ENCODE data around the gene CCL26. TPM values are rescaled to one million over a fixed set of nuclear protein-coding genes. Genes with fewer than 3 reads are reported as not detected.

The CCL26 gene
- total RNA-seq, 1 donor from 2014 or later = not detected

DNA sequence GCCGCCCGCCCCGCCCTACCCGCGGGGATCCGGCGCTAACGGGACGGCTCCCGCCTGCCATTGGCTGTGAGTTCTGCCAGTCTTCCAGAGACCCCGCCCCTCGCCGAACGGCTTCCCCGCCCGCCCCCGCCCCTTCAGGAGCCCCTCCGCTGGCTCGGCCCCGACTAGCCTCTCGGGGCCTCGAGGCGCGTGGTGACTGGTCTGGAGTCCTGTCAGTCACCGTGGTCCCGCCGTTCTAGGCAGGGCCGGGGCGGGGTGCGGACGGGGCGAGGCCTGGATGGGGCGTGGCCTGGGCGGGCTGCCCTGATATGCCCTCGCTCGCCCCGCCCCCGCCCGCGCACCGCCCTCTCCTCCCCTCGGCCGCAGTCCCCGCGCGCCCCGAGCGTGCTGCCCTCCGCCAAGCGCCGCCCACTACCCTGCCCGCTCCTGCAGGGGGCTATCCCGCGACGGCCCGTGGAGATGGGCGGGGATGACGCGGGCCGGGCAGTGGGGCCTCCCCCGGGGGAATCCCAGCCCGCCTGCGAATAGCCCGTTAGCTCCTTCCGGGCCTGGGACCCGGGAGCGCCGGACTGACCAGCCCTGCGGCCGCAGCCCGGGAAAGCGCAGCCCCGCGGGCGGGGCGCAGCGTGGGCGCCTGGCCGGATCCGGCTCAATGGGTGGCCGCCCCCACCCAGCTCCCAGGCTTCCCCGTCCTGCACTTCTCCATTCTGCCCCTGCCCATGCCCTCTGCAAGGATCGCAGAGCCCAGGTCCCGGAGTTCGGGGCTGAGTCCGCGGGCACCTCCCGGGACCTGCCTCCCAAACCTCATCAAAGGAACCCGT, 32.8 kb downstream of the CCL26 start:
- H3K27me3 Mint-ChIP-seq (ENCODE audit: low read depth) = peaks cover 26% of the 10 kb centered on the region
- DNase-seq (ENCODE audit: low read depth, low spot score) = peak; percentile 100
- TF ChIP-seq, protein P1, sequence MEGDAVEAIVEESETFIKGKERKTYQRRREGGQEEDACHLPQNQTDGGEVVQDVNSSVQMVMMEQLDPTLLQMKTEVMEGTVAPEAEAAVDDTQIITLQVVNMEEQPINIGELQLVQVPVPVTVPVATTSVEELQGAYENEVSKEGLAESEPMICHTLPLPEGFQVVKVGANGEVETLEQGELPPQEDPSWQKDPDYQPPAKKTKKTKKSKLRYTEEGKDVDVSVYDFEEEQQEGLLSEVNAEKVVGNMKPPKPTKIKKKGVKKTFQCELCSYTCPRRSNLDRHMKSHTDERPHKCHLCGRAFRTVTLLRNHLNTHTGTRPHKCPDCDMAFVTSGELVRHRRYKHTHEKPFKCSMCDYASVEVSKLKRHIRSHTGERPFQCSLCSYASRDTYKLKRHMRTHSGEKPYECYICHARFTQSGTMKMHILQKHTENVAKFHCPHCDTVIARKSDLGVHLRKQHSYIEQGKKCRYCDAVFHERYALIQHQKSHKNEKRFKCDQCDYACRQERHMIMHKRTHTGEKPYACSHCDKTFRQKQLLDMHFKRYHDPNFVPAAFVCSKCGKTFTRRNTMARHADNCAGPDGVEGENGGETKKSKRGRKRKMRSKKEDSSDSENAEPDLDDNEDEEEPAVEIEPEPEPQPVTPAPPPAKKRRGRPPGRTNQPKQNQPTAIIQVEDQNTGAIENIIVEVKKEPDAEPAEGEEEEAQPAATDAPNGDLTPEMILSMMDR (conservative IDR thresholded peaks at IDR 0.05) = no peak
- H3K4me1 Mint-ChIP-seq = peaks cover 38% of the 10 kb centered on the region
- H3K36me3 Mint-ChIP-seq (ENCODE audit: low read depth) = no peaks in the 10 kb centered on the region
- no peaks in the 10 kb centered on the region for H3K9me3 Mint-ChIP-seq
- peak overlapping the region; percentile 97 for H3K4me3 Mint-ChIP-seq
- H3K27ac Mint-ChIP-seq (ENCODE audit: unreplicated experiment) = peak overlapping the region; percentile 81

DNA sequence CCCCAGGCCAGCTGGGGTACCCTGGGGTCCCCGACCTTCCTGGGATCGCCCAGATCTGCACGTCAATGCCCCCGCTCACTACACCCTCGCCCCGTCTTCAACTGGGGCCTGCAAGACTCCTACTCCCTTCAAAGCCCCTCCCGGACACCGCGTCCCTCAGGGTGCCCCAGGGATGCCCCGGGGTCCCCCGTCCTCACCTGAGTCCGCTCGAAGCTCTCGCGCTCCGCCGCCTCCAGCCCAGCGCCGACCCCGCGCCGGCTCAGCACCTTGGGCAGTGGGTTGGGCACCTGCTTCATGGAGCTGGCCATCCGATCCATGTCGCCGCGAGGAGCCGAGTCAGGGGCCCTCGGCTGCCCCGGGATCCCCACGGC, 33.4 kb downstream of the CCL26 start, which contains the start of gene HIP1:
TSS of gene HIP1 (minus strand) at position 338 of the 371 bp plus-strand sequence. CDS start at position 317, 21 bp downstream.
- no peak for DNase-seq (ENCODE audit: low read depth, low spot score)
- no peaks in the 10 kb centered on the region for H3K9me3 Mint-ChIP-seq
- peaks cover 26% of the 10 kb centered on the region for H3K27me3 Mint-ChIP-seq (ENCODE audit: low read depth)
- H3K36me3 Mint-ChIP-seq (ENCODE audit: low read depth) = no peaks in the 10 kb centered on the region
- H3K27ac Mint-ChIP-seq (ENCODE audit: unreplicated experiment) = peak within 1 kb of the TSS; percentile 81
- peak within 1 kb of the TSS; percentile 97 for H3K4me3 Mint-ChIP-seq
- peaks cover 38% of the 10 kb centered on the region for H3K4me1 Mint-ChIP-seq
- TF ChIP-seq, protein P1 (conservative IDR thresholded peaks at IDR 0.05) = no peak

DNA sequence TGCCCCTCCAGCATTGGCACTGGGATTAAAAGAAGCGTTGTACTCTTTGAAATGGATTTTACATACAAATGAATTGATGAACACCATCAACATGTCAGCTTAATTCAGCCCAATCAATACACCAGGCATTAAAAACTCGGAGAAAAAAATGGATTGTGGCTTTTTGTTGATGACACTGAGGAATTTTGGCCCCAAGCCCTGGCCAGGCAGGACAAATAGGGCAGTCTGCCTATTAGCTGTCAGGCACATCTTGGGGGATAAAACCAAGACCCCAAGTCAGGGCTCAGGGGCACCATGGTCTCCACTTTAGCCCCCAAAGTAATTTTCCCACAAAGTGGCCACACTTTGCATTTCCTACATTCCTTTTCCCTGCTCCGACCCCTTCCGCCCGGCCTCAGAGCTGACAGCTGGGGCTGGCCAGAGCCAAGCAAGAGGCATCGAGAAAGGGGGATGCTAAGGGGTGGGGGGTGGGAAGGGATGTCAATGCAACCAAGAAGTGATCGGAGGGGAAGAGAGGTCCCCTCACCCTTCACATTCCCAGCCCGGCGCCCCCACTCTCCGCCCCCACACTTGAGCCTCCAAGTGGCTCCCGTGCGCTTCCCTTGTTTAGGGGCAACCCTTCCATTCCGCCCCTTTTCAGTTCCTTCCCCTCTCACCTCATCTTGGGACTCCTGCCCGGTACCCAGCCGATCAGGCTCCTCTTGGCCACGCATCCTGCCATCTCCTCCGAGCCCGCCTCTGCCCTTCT, 34.0 kb downstream of the CCL26 start:
- TF ChIP-seq, protein P1 (conservative IDR thresholded peaks at IDR 0.05) = no peak
- peaks cover 26% of the 10 kb centered on the region for H3K27me3 Mint-ChIP-seq (ENCODE audit: low read depth)
- H3K4me1 Mint-ChIP-seq = peaks cover 42% of the 10 kb centered on the region
- H3K27ac Mint-ChIP-seq (ENCODE audit: unreplicated experiment) = peak overlapping the region; percentile 27
- peak; percentile 39 for DNase-seq (ENCODE audit: low read depth, low spot score)
- H3K9me3 Mint-ChIP-seq = no peaks in the 10 kb centered on the region
- no peaks in the 10 kb centered on the region for H3K36me3 Mint-ChIP-seq (ENCODE audit: low read depth)
- H3K4me3 Mint-ChIP-seq = peak overlapping the region; percentile 95

GRCh38 chr7:75735581-75736350, 36.2 kb downstream of the CCL26 start:
- TF ChIP-seq, protein P1 (conservative IDR thresholded peaks at IDR 0.05) = no peak
- Mint-ChIP-seq H3K9me3 (no peaks in the 10 kb centered on the region), H3K4me1 (peaks cover 38% of the 10 kb centered on the region)

More at GRCh38 chr7:75735581-75736350, 36.2 kb downstream of the CCL26 start:
- Mint-ChIP-seq H3K27me3 (ENCODE audit: low read depth) (peaks cover 22% of the 10 kb centered on the region), H3K4me3 (peak overlapping the region; percentile 17), H3K27ac (ENCODE audit: unreplicated experiment) (no peak overlapping the region), H3K36me3 (ENCODE audit: low read depth) (no peaks in the 10 kb centered on the region)
- no peak for DNase-seq (ENCODE audit: low read depth, low spot score)

Data from neural crest cell (in vitro differentiated cells).